ENCODE data around the gene HOXA1.

HOXA1 gene

GRCh38 chr7:27128034-27128433 lies 32.2 kb upstream of the HOXA1 start:
- Histone ChIP-seq H3K9me3 (ENCODE audit: insufficient read depth, low read length, severe bottlenecking) (no peaks in the 10 kb centered on the region), H3K4me2 (ENCODE audit: insufficient read depth, low read length) (no peak overlapping the region), H4K20me1 (ENCODE audit: insufficient read depth, low read length) (no peaks in the 10 kb centered on the region), H2AFZ (ENCODE audit: low read depth, low read length) (no peak overlapping the region), H3K4me1 (ENCODE audit: insufficient read depth, low read length) (no peaks in the 10 kb centered on the region), H3K79me2 (ENCODE audit: insufficient read depth, low read length) (no peaks in the 10 kb centered on the region), H3K9ac (ENCODE audit: low read depth, low read length) (no peak overlapping the region), H3K4me3 (ENCODE audit: low read depth in 1 of 2, low read length in 2 of 2) (no peak overlapping the region), H3K36me3 (ENCODE audit: insufficient read depth, low read length) (no peaks in the 10 kb centered on the region), H3K27me3 (ENCODE audit: insufficient read depth, low read length, poor library complexity) (no peaks in the 10 kb centered on the region), H3K27ac (ENCODE audit: low read length) (no peak overlapping the region)
- TF ChIP-seq CTCF (IDR thresholded peaks at IDR 0.05; ENCODE audit: borderline replicate concordance, extremely low read depth, low read length, poor library complexity, severe bottlenecking), result no peak
- no peak for TF ChIP-seq EZH2 (IDR thresholded peaks at IDR 0.05; ENCODE audit: borderline replicate concordance, low read depth, low read length, severe bottlenecking)
- DNase-seq (no peak), ATAC-seq (ENCODE audit: insufficient read depth, low read depth) (no peak)

DNA sequence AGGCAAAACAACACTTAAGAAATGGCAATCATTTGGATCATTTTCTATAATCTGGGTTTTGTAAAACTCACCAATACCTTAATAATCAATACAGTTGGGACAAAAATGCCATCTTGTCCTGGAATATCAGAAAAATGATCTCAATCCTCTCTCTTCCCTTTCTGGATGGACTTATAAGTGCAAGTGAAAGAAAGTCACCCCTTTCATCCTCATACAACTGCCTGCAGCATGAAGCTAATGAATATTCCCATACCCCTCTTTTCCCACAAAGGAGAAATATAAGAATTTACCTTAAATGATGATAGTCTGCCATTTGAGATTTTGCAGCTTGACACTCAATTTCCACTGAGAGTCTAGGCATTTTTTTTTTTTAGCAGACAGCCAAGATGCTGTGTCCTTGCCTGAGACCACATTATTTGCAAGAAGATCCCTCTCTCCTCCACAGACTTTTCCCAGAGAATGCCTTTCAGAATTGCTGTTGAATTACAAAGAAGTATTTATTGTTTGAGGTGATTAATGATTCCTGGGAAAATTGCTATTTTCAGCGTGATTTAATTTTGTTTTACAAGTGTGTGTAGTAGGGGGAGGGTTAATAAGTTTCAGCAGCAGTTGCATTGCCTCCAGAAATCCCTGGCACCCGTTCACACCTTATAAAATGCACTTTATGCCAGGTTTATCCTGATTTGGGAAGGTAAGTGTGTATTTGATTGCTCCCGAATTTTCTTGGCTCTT lies 31.0 kb upstream of the HOXA1 start:
- no peak for ATAC-seq (ENCODE audit: insufficient read depth, low read depth)
- no peak overlapping the region for H3K27ac ChIP-seq (ENCODE audit: low read length)
- no peaks in the 10 kb centered on the region for H3K27me3 ChIP-seq (ENCODE audit: insufficient read depth, low read length, poor library complexity)

GRCh38 chr7:27125986-27126394 lies 30.2 kb upstream of the HOXA1 start:
- no peaks in the 10 kb centered on the region for H3K79me2 ChIP-seq (ENCODE audit: insufficient read depth, low read length)
- TF ChIP-seq CTCF (IDR thresholded peaks at IDR 0.05; ENCODE audit: borderline replicate concordance, extremely low read depth, low read length, poor library complexity, severe bottlenecking) (no peak), EZH2 (IDR thresholded peaks at IDR 0.05; ENCODE audit: borderline replicate concordance, low read depth, low read length, severe bottlenecking) (no peak)
- H4K20me1 ChIP-seq (ENCODE audit: insufficient read depth, low read length), result no peaks in the 10 kb centered on the region
- no peak overlapping the region for H2AFZ ChIP-seq (ENCODE audit: low read depth, low read length)
- no peak overlapping the region for H3K27ac ChIP-seq (ENCODE audit: low read length)
- no peak overlapping the region for H3K4me2 ChIP-seq (ENCODE audit: insufficient read depth, low read length)
- no peaks in the 10 kb centered on the region for H3K27me3 ChIP-seq (ENCODE audit: insufficient read depth, low read length, poor library complexity)
- no peak overlapping the region for H3K9ac ChIP-seq (ENCODE audit: low read depth, low read length)
- H3K4me3 ChIP-seq (ENCODE audit: low read depth in 1 of 2, low read length in 2 of 2), result no peak overlapping the region
- no peaks in the 10 kb centered on the region for H3K4me1 ChIP-seq (ENCODE audit: insufficient read depth, low read length)
- no peak for DNase-seq
- no peaks in the 10 kb centered on the region for H3K36me3 ChIP-seq (ENCODE audit: insufficient read depth, low read length)
- H3K9me3 ChIP-seq (ENCODE audit: insufficient read depth, low read length, severe bottlenecking), result no peaks in the 10 kb centered on the region
- no peak for ATAC-seq (ENCODE audit: insufficient read depth, low read depth)

More for the DNA sequence above, 31.0 kb upstream of the HOXA1 start:
- H3K9ac ChIP-seq (ENCODE audit: low read depth, low read length), result no peak overlapping the region
- H2AFZ ChIP-seq (ENCODE audit: low read depth, low read length), result no peak overlapping the region
- no peak overlapping the region for H3K4me2 ChIP-seq (ENCODE audit: insufficient read depth, low read length)
- no peak for DNase-seq
- H3K4me1 ChIP-seq (ENCODE audit: insufficient read depth, low read length), result no peaks in the 10 kb centered on the region
- H3K9me3 ChIP-seq (ENCODE audit: insufficient read depth, low read length, severe bottlenecking), result no peaks in the 10 kb centered on the region
- TF ChIP-seq EZH2 (IDR thresholded peaks at IDR 0.05; ENCODE audit: borderline replicate concordance, low read depth, low read length, severe bottlenecking) (no peak), CTCF (IDR thresholded peaks at IDR 0.05; ENCODE audit: borderline replicate concordance, extremely low read depth, low read length, poor library complexity, severe bottlenecking) (no peak)
- H4K20me1 ChIP-seq (ENCODE audit: insufficient read depth, low read length), result no peaks in the 10 kb centered on the region
- no peaks in the 10 kb centered on the region for H3K36me3 ChIP-seq (ENCODE audit: insufficient read depth, low read length)
- no peak overlapping the region for H3K4me3 ChIP-seq (ENCODE audit: low read depth in 1 of 2, low read length in 2 of 2)
- no peaks in the 10 kb centered on the region for H3K79me2 ChIP-seq (ENCODE audit: insufficient read depth, low read length)

Data from DND-41 (cell line).